GM19351 (cell line): ENCODE data around the gene FBXL13.
"Not testable (repeated sequence)": the region's sequence is repeated elsewhere in the genome, so short reads cannot be mapped to it uniquely, and the experiment has no call there.

Experiments used
- ATAC-seq: cut with Tn5 transposase; IDR thresholded peaks from one replicate; pipeline ENCODE4 v1.9.1; 2021; ENCODE audit warnings: mild to moderate bottlenecking, moderate library complexity; ENCODE audit not compliant: unreplicated experiment

FBXL13 gene

GRCh38 chr7:103080923-103081322, 6.3 kb upstream of the FBXL13 start:
- no peak for ATAC-seq

- no peak for ATAC-seq
Measured at GRCh38 chr7:103079836-103080235, 5.2 kb upstream of the FBXL13 start.

GRCh38 chr7:103078226-103078625, 3.6 kb upstream of the FBXL13 start:
- ATAC-seq: not testable (repeated sequence)

- no peak for ATAC-seq
Measured at GRCh38 chr7:103077318-103077717, 2.7 kb upstream of the FBXL13 start.

- no peak for ATAC-seq
Measured at GRCh38 chr7:103076764-103077163, 2.2 kb upstream of the FBXL13 start.

GRCh38 chr7:103075337-103075918, 832 bp upstream of the FBXL13 start:
- ATAC-seq: peak; percentile 59

- ATAC-seq: no peak
Measured at GRCh38 chr7:103073989-103074518, 542 bp downstream of the FBXL13 start.

- no peak for ATAC-seq
Measured at GRCh38 chr7:103071000-103071399, 3.6 kb downstream of the FBXL13 start.

GRCh38 chr7:103068414-103069403, 5.9 kb downstream of the FBXL13 start:
- no peak for ATAC-seq

GRCh38 chr7:103065667-103066066, 8.9 kb downstream of the FBXL13 start:
- ATAC-seq: peak; percentile 55

- ATAC-seq: no peak
Measured at GRCh38 chr7:103063895-103064294, 10.7 kb downstream of the FBXL13 start.

GRCh38 chr7:103059471-103059870, 15.1 kb downstream of the FBXL13 start:
- ATAC-seq: no peak

GRCh38 chr7:103058122-103058521, 16.5 kb downstream of the FBXL13 start:
- no peak for ATAC-seq

GRCh38 chr7:103056006-103056405, 18.6 kb downstream of the FBXL13 start:
- ATAC-seq: not testable (repeated sequence)

- no peak for ATAC-seq
Measured at GRCh38 chr7:103051519-103051918, 23.1 kb downstream of the FBXL13 start.

- ATAC-seq: no peak
Measured at GRCh38 chr7:103048833-103049232, 25.8 kb downstream of the FBXL13 start.

GRCh38 chr7:103041815-103042214, 32.8 kb downstream of the FBXL13 start:
- not testable (repeated sequence) for ATAC-seq

- ATAC-seq: not testable (repeated sequence)
Measured at GRCh38 chr7:103037823-103038739, 36.5 kb downstream of the FBXL13 start.

GRCh38 chr7:103037476-103037822, 37.1 kb downstream of the FBXL13 start:
- ATAC-seq: no peak

- not testable (repeated sequence) for ATAC-seq
Measured at GRCh38 chr7:103034318-103034717, 40.3 kb downstream of the FBXL13 start.

- ATAC-seq: no peak
Measured at GRCh38 chr7:103031781-103032180, 42.8 kb downstream of the FBXL13 start.
